ENCODE data around the gene RET.

The RET gene

GRCh38 chr10:43114088-43114742 is 37.3 kb downstream of the RET start:
- WGBS, 2 donors (ENCODE audit: extremely low coverage in 2 of 2, insufficient read length in 2 of 2, insufficient replicate concordance in 1 of 2): no CpG with 5 or more reads among the region's 24 CpGs
- peak overlapping the region; percentile 80 for H3K23ac ChIP-seq (ENCODE audit: low read depth, low read length, poor library complexity)
- H3K27me3 ChIP-seq (ENCODE audit: control insufficient read depth in 3 of 3, insufficient read depth in 3 of 3, low read depth in 1 of 3, low read length in 3 of 3): peaks cover 0 to 15% (median 0%) of the 10 kb centered on the region in 3 experiments
- H3K4ac ChIP-seq (ENCODE audit: low read length): peak overlapping the region; percentile 53
- H3K27ac ChIP-seq (replicated peaks; ENCODE audit: low read length): no peak overlapping the region
- no peaks in the 10 kb centered on the region for H3K9me3 ChIP-seq (replicated peaks in 1 of 2; ENCODE audit: control insufficient read depth in 2 of 2, insufficient read depth in 1 of 2, low read depth in 1 of 2, low read length in 2 of 2)
- H3K14ac ChIP-seq (ENCODE audit: low read length): peak overlapping the region; percentile 90
- H3K4me1 ChIP-seq (ENCODE audit: control insufficient read depth in 2 of 2, insufficient read depth in 1 of 2, low read depth in 1 of 2, low read length in 2 of 2): no peaks in the 10 kb centered on the region
- no peak overlapping the region for H3K4me3 ChIP-seq (ENCODE audit: low read length in 2 of 2)
- H3K36me3 ChIP-seq (replicated peaks in 1 of 2; ENCODE audit: control insufficient read depth in 2 of 2, insufficient read depth in 2 of 2, low read length in 2 of 2): no peaks in the 10 kb centered on the region
- peak overlapping the region; percentile 60 for H3K9ac ChIP-seq (ENCODE audit: low read depth, low read length, poor library complexity)
- H3K4me2 ChIP-seq (ENCODE audit: insufficient read depth, low read length, poor library complexity, severe bottlenecking): no peak overlapping the region
- H2BK120ac ChIP-seq (ENCODE audit: low read depth, low read length): no peak overlapping the region
- no peak overlapping the region for H4K8ac ChIP-seq (ENCODE audit: low read depth, low read length)
- DNase-seq (ENCODE audit: low spot score): no peak
- peak overlapping the region; percentile 68 for H2AK5ac ChIP-seq (ENCODE audit: low read depth, low read length)
- no peaks in the 10 kb centered on the region for H3K79me1 ChIP-seq (ENCODE audit: low read depth, low read length)
- peak overlapping the region; percentile 99 for H2BK12ac ChIP-seq (ENCODE audit: low read length)
- H3K18ac ChIP-seq (ENCODE audit: low read length): peak overlapping the region; percentile 48
- no peak overlapping the region for H2AFZ ChIP-seq (ENCODE audit: low read length)
- H4K91ac ChIP-seq (ENCODE audit: low read depth, low read length, poor library complexity): no peak overlapping the region
- peak overlapping the region; percentile 24 for H2BK5ac ChIP-seq (ENCODE audit: low read length)
- H2BK15ac ChIP-seq (ENCODE audit: low read length): peak overlapping the region; percentile 59

- no peak overlapping the region for H3K4me2 ChIP-seq (ENCODE audit: insufficient read depth, low read length, poor library complexity, severe bottlenecking)
- no peak overlapping the region for H4K91ac ChIP-seq (ENCODE audit: low read depth, low read length, poor library complexity)
- H3K79me1 ChIP-seq (ENCODE audit: low read depth, low read length): no peaks in the 10 kb centered on the region
- no peak overlapping the region for H4K8ac ChIP-seq (ENCODE audit: low read depth, low read length)
- H3K23ac ChIP-seq (ENCODE audit: low read depth, low read length, poor library complexity): no peak overlapping the region
- H2BK12ac ChIP-seq (ENCODE audit: low read length): no peak overlapping the region
- H3K18ac ChIP-seq (ENCODE audit: low read length): no peak overlapping the region
- H3K4ac ChIP-seq (ENCODE audit: low read length): no peak overlapping the region
- H2AK5ac ChIP-seq (ENCODE audit: low read depth, low read length): peak overlapping the region; percentile 45
- H3K27ac ChIP-seq (replicated peaks; ENCODE audit: low read length): no peak overlapping the region
- WGBS, 2 donors (ENCODE audit: extremely low coverage in 2 of 2, insufficient read length in 2 of 2, insufficient replicate concordance in 1 of 2): no CpG with 5 or more reads among the region's 17 CpGs
- peak overlapping the region; percentile 14 for H3K9ac ChIP-seq (ENCODE audit: low read depth, low read length, poor library complexity)
- no peak overlapping the region for H2AFZ ChIP-seq (ENCODE audit: low read length)
- peak overlapping the region; percentile 63 for H2BK5ac ChIP-seq (ENCODE audit: low read length)
- no peak for DNase-seq (ENCODE audit: low spot score)
- no peaks in the 10 kb centered on the region for H3K4me1 ChIP-seq (ENCODE audit: control insufficient read depth in 2 of 2, insufficient read depth in 1 of 2, low read depth in 1 of 2, low read length in 2 of 2)
- H3K14ac ChIP-seq (ENCODE audit: low read length): peak overlapping the region; percentile 1
- no peaks in the 10 kb centered on the region for H3K9me3 ChIP-seq (replicated peaks in 1 of 2; ENCODE audit: control insufficient read depth in 2 of 2, insufficient read depth in 1 of 2, low read depth in 1 of 2, low read length in 2 of 2)
- H3K27me3 ChIP-seq (ENCODE audit: control insufficient read depth in 3 of 3, insufficient read depth in 3 of 3, low read depth in 1 of 3, low read length in 3 of 3): peaks cover 0 to 15% (median 0%) of the 10 kb centered on the region in 3 experiments
- H3K36me3 ChIP-seq (replicated peaks in 1 of 2; ENCODE audit: control insufficient read depth in 2 of 2, insufficient read depth in 2 of 2, low read length in 2 of 2): no peaks in the 10 kb centered on the region
- H3K4me3 ChIP-seq (ENCODE audit: low read length in 2 of 2): no peak overlapping the region
- H2BK120ac ChIP-seq (ENCODE audit: low read depth, low read length): no peak overlapping the region
- peak overlapping the region; percentile 59 for H2BK15ac ChIP-seq (ENCODE audit: low read length)
These were observed 38.1 kb downstream of the RET start for GRCh38 chr10:43114743-43115611.

GRCh38 chr10:43115881-43116595 is 39.2 kb downstream of the RET start:
- Histone ChIP-seq H3K79me1 (ENCODE audit: low read depth, low read length) (no peaks in the 10 kb centered on the region), H2BK12ac (ENCODE audit: low read length) (no peak overlapping the region), H4K91ac (ENCODE audit: low read depth, low read length, poor library complexity) (no peak overlapping the region), H3K4ac (ENCODE audit: low read length) (peak overlapping the region; percentile 37), H3K27ac (replicated peaks; ENCODE audit: low read length) (no peak overlapping the region), H3K18ac (ENCODE audit: low read length) (peak overlapping the region; percentile 4), H3K23ac (ENCODE audit: low read depth, low read length, poor library complexity) (peak overlapping the region; percentile 63), H2BK15ac (ENCODE audit: low read length) (no peak overlapping the region), H2AK5ac (ENCODE audit: low read depth, low read length) (peak overlapping the region; percentile 32), H4K8ac (ENCODE audit: low read depth, low read length) (no peak overlapping the region), H3K9ac (ENCODE audit: low read depth, low read length, poor library complexity) (no peak overlapping the region), H3K27me3 (ENCODE audit: control insufficient read depth in 3 of 3, insufficient read depth in 3 of 3, low read depth in 1 of 3, low read length in 3 of 3) (peaks cover 0 to 15% (median 0%) of the 10 kb centered on the region in 3 experiments), H3K4me3 (ENCODE audit: low read length in 2 of 2) (no peak overlapping the region), H3K9me3 (replicated peaks in 1 of 2; ENCODE audit: control insufficient read depth in 2 of 2, insufficient read depth in 1 of 2, low read depth in 1 of 2, low read length in 2 of 2) (no peaks in the 10 kb centered on the region), H3K14ac (ENCODE audit: low read length) (peak overlapping the region; percentile 31), H3K4me2 (ENCODE audit: insufficient read depth, low read length, poor library complexity, severe bottlenecking) (no peak overlapping the region), H3K4me1 (ENCODE audit: control insufficient read depth in 2 of 2, insufficient read depth in 1 of 2, low read depth in 1 of 2, low read length in 2 of 2) (peaks cover 0 to 2% of the 10 kb centered on the region in 2 donors), H3K36me3 (replicated peaks in 1 of 2; ENCODE audit: control insufficient read depth in 2 of 2, insufficient read depth in 2 of 2, low read length in 2 of 2) (no peaks in the 10 kb centered on the region), H2BK5ac (ENCODE audit: low read length) (peak overlapping the region; percentile 63), H2BK120ac (ENCODE audit: low read depth, low read length) (peak overlapping the region; percentile 61), H2AFZ (ENCODE audit: low read length) (no peak overlapping the region)
- no CpG with 5 or more reads among the region's 10 CpGs for WGBS, 2 donors (ENCODE audit: extremely low coverage in 2 of 2, insufficient read length in 2 of 2, insufficient replicate concordance in 1 of 2)
- DNase-seq (ENCODE audit: low spot score): no peak
